Duodenal mucosa (tissue), 2 donors: Measurements from ENCODE around the gene PLPPR1.

ENCODE experiments used
- H3K27ac ChIP-seq: one replicate; pipeline ENCODE4 v1.7.0; 2013; ENCODE audit warnings: low read depth, low read length
- H3K27me3 ChIP-seq, 2 donors: one replicate each; pipeline ENCODE4 v1.7.0; 2013; ENCODE audit warnings: low read length in 2 of 2, control low read depth in 1 of 2; ENCODE audit not compliant: insufficient read depth in 2 of 2, control insufficient read depth in 1 of 2
- H3K36me3 ChIP-seq, 2 donors: one replicate each; pipeline ENCODE4 v1.7.0; 2013; ENCODE audit warnings: low read length in 2 of 2, control low read depth in 1 of 2; ENCODE audit not compliant: insufficient read depth in 2 of 2, control insufficient read depth in 1 of 2
- H3K4me1 ChIP-seq, 2 donors: one replicate each; pipeline ENCODE4 v1.7.0; 2013; ENCODE audit warnings: low read length in 2 of 2, control low read depth in 1 of 2; ENCODE audit not compliant: insufficient read depth in 2 of 2, control insufficient read depth in 1 of 2
- H3K4me3 ChIP-seq, 2 donors: one replicate each; pipeline ENCODE4 v1.7.0; 2013; ENCODE audit warnings: low read length in 2 of 2, low read depth in 1 of 2
- H3K9ac ChIP-seq, 2 donors: one replicate each; pipeline ENCODE4 v1.7.0; 2013; ENCODE audit warnings: low read length in 2 of 2, low read depth in 1 of 2
- H3K9me3 ChIP-seq, 2 donors: one replicate each; pipeline ENCODE4 v1.7.0; 2013; ENCODE audit warnings: low read length in 2 of 2, control low read depth in 1 of 2; ENCODE audit not compliant: control insufficient read depth in 1 of 2

The PLPPR1 gene

GRCh38 chr9:101366038-101366756 lies 337.7 kb downstream of the PLPPR1 start:
- Histone ChIP-seq H3K9me3 (no peaks in the 10 kb centered on the region), H3K27me3 (no peaks in the 10 kb centered on the region), H3K4me1 (peaks cover 3 to 5% of the 10 kb centered on the region in 2 donors), H3K4me3 (no peak overlapping the region), H3K36me3 (no peaks in the 10 kb centered on the region), H3K9ac (no peak overlapping the region), H3K27ac (no peak overlapping the region)

GRCh38 chr9:101367323-101367722 lies 338.8 kb downstream of the PLPPR1 start:
- H3K4me3 ChIP-seq, result no peak overlapping the region
- no peak overlapping the region for H3K9ac ChIP-seq
- H3K36me3 ChIP-seq, result no peaks in the 10 kb centered on the region

GRCh38 chr9:101369286-101369685 lies 340.8 kb downstream of the PLPPR1 start:
- Histone ChIP-seq H3K4me3 (no peak overlapping the region), H3K27ac (no peak overlapping the region), H3K4me1 (peaks cover 3 to 5% of the 10 kb centered on the region in 2 donors), H3K9me3 (no peaks in the 10 kb centered on the region), H3K36me3 (no peaks in the 10 kb centered on the region), H3K9ac (no peak overlapping the region), H3K27me3 (no peaks in the 10 kb centered on the region)

More at GRCh38 chr9:101367323-101367722, 338.8 kb downstream of the PLPPR1 start:
- Histone ChIP-seq H3K9me3 (no peaks in the 10 kb centered on the region), H3K27me3 (no peaks in the 10 kb centered on the region), H3K27ac (no peak overlapping the region), H3K4me1 (peaks cover 3 to 5% of the 10 kb centered on the region in 2 donors)

GRCh38 chr9:101369884-101370531 lies 341.5 kb downstream of the PLPPR1 start:
- no peaks in the 10 kb centered on the region for H3K36me3 ChIP-seq
- no peak overlapping the region for H3K9ac ChIP-seq
- peaks cover 3 to 5% of the 10 kb centered on the region in 2 donors for H3K4me1 ChIP-seq
- H3K4me3 ChIP-seq, result no peak overlapping the region
- H3K27me3 ChIP-seq, result no peaks in the 10 kb centered on the region
- no peak overlapping the region for H3K27ac ChIP-seq
- H3K9me3 ChIP-seq, result no peaks in the 10 kb centered on the region

GRCh38 chr9:101371813-101372212 lies 343.3 kb downstream of the PLPPR1 start:
- H3K4me1 ChIP-seq, result no peaks in the 10 kb centered on the region
- H3K9ac ChIP-seq, result no peak overlapping the region
- no peak overlapping the region for H3K4me3 ChIP-seq
- no peak overlapping the region for H3K27ac ChIP-seq
- no peaks in the 10 kb centered on the region for H3K27me3 ChIP-seq
- H3K9me3 ChIP-seq, result no peaks in the 10 kb centered on the region
- no peaks in the 10 kb centered on the region for H3K36me3 ChIP-seq

- no peak overlapping the region for H3K4me3 ChIP-seq
- H3K27ac ChIP-seq, result no peak overlapping the region
- H3K9me3 ChIP-seq, result no peaks in the 10 kb centered on the region
- no peaks in the 10 kb centered on the region for H3K4me1 ChIP-seq
- H3K36me3 ChIP-seq, result no peaks in the 10 kb centered on the region
- no peak overlapping the region for H3K9ac ChIP-seq
- H3K27me3 ChIP-seq, result no peaks in the 10 kb centered on the region
Observed at GRCh38 chr9:101372327-101373118, 344.0 kb downstream of the PLPPR1 start.
